KOPT-K1 (cell line): ENCODE results near the gene C17orf107.
A peak's percentile ranks its signal among the peaks of the same experiment; 100 is the strongest.

ENCODE experiments used
- H3K27ac ChIP-seq: fragments of 200-600 bp; sonication (generic); 2 replicates; pipeline ENCODE4 v1.5.1; 2016; ENCODE audit warnings: antibody characterized with exemption, mild to moderate bottlenecking, low read depth, low read length; ENCODE audit not compliant: poor library complexity, severe bottlenecking
- H3K36me3 ChIP-seq: fragments of 200-600 bp; sonication (generic); 2 replicates; pipeline ENCODE4 v1.5.1; 2017; ENCODE audit warnings: antibody characterized with exemption, mild to moderate bottlenecking, low read length, moderate library complexity; ENCODE audit not compliant: insufficient read depth
- H3K9me3 ChIP-seq: fragments of 200-600 bp; sonication (generic); 2 replicates; pipeline ENCODE4 v1.5.1; 2017; ENCODE audit warnings: antibody characterized with exemption, low read length, mild to moderate bottlenecking; ENCODE audit not compliant: insufficient read depth, poor library complexity, severe bottlenecking

The C17orf107 gene

GRCh38 chr17:4932756-4933155, 33.4 kb downstream of the C17orf107 start:
- Histone ChIP-seq H3K36me3 (peaks cover 62% of the 10 kb centered on the region), H3K9me3 (no peaks in the 10 kb centered on the region)

GRCh38 chr17:4933646-4934045, 34.3 kb downstream of the C17orf107 start:
- Histone ChIP-seq H3K27ac (no peak overlapping the region), H3K9me3 (no peaks in the 10 kb centered on the region), H3K36me3 (peaks cover 68% of the 10 kb centered on the region)

More at GRCh38 chr17:4932756-4933155, 33.4 kb downstream of the C17orf107 start:
- no peak overlapping the region for H3K27ac ChIP-seq

GRCh38 chr17:4934173-4934979, 35.0 kb downstream of the C17orf107 start:
- H3K36me3 ChIP-seq: peaks cover 62% of the 10 kb centered on the region

GRCh38 chr17:4935650-4936049, 36.3 kb downstream of the C17orf107 start:
- no peaks in the 10 kb centered on the region for H3K9me3 ChIP-seq
- H3K36me3 ChIP-seq: peaks cover 51% of the 10 kb centered on the region
- no peak overlapping the region for H3K27ac ChIP-seq

More at GRCh38 chr17:4934173-4934979, 35.0 kb downstream of the C17orf107 start:
- Histone ChIP-seq H3K27ac (no peak overlapping the region), H3K9me3 (no peaks in the 10 kb centered on the region)

GRCh38 chr17:4936436-4936835, 37.1 kb downstream of the C17orf107 start:
- Histone ChIP-seq H3K9me3 (no peaks in the 10 kb centered on the region), H3K27ac (no peak overlapping the region), H3K36me3 (peaks cover 44% of the 10 kb centered on the region)

GRCh38 chr17:4937553-4937952, 38.2 kb downstream of the C17orf107 start:
- no peak overlapping the region for H3K27ac ChIP-seq
- peaks cover 50% of the 10 kb centered on the region for H3K36me3 ChIP-seq

GRCh38 chr17:4938069-4938491, 38.7 kb downstream of the C17orf107 start:
- H3K27ac ChIP-seq: peak overlapping the region; percentile 99
- peaks cover 50% of the 10 kb centered on the region for H3K36me3 ChIP-seq
- no peaks in the 10 kb centered on the region for H3K9me3 ChIP-seq

More at GRCh38 chr17:4937553-4937952, 38.2 kb downstream of the C17orf107 start:
- no peaks in the 10 kb centered on the region for H3K9me3 ChIP-seq

- peaks cover 55% of the 10 kb centered on the region for H3K36me3 ChIP-seq
Observed at GRCh38 chr17:4938688-4939545, 39.6 kb downstream of the C17orf107 start.

GRCh38 chr17:4939546-4939795, 40.1 kb downstream of the C17orf107 start:
- peaks cover 60% of the 10 kb centered on the region for H3K36me3 ChIP-seq
- peak overlapping the region; percentile 99 for H3K27ac ChIP-seq
- H3K9me3 ChIP-seq: no peaks in the 10 kb centered on the region

More at GRCh38 chr17:4938688-4939545, 39.6 kb downstream of the C17orf107 start:
- H3K27ac ChIP-seq: peak overlapping the region; percentile 99
- no peaks in the 10 kb centered on the region for H3K9me3 ChIP-seq

GRCh38 chr17:4939796-4940554, 40.6 kb downstream of the C17orf107 start, which contains the start of the genes RNF167 and SLC25A11:
Gene RNF167, plus strand, starts transcription at chr17:4940268. Its CDS starts 642 bp downstream, at chr17:4940910.
Gene SLC25A11, minus strand, starts transcription at chr17:4940046. Its CDS starts 136 bp downstream, at chr17:4939910.
- Histone ChIP-seq H3K36me3 (peaks cover 65% of the 10 kb centered on the region), H3K27ac (peak within 1 kb of the TSS; percentile 99), H3K9me3 (no peaks in the 10 kb centered on the region)

GRCh38 chr17:4940555-4941318, 41.4 kb downstream of the C17orf107 start:
- peaks cover 68% of the 10 kb centered on the region for H3K36me3 ChIP-seq
- H3K9me3 ChIP-seq: no peaks in the 10 kb centered on the region
- H3K27ac ChIP-seq: peak overlapping the region; percentile 99

- Histone ChIP-seq H3K27ac (peak overlapping the region; percentile 99), H3K36me3 (peaks cover 68% of the 10 kb centered on the region), H3K9me3 (no peaks in the 10 kb centered on the region)
Observed at GRCh38 chr17:4941319-4941610, 41.9 kb downstream of the C17orf107 start.

- Histone ChIP-seq H3K36me3 (peaks cover 66% of the 10 kb centered on the region), H3K27ac (peak overlapping the region; percentile 99), H3K9me3 (no peaks in the 10 kb centered on the region)
Observed at GRCh38 chr17:4942760-4943508, 43.6 kb downstream of the C17orf107 start.

- H3K9me3 ChIP-seq: no peaks in the 10 kb centered on the region
- peaks cover 59% of the 10 kb centered on the region for H3K36me3 ChIP-seq
- peak overlapping the region; percentile 99 for H3K27ac ChIP-seq
Observed at GRCh38 chr17:4944163-4944553, 44.8 kb downstream of the C17orf107 start.
